HG02759 (cell line): ENCODE results near the gene FAM50B.

Experiments used
- ATAC-seq: cut with Tn5 transposase; IDR thresholded peaks from one replicate; pipeline ENCODE4 v1.9.1; 2021; ENCODE audit warnings: mild to moderate bottlenecking, moderate library complexity; ENCODE audit not compliant: unreplicated experiment

Gene FAM50B

DNA sequence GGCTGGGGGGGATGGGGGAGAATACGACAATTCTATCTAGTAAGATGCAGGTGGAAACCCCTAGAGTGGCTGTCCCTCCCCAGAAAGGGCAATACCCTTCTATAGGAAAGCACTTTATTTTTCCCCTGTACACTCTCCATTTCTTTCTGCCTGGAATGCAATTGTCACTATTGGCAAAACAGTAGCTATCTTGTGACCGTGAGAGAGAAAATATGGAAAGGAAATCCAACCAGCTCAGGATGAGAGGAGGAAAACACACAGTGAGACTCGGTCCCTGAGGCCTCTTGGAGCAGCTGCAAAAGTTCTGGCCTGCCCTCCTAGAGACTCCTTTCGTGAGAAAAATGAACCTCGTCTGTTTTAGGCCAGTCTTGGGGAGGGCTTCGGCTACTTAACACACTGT lies 43.4 kb downstream of the FAM50B start:
- ATAC-seq = no peak

DNA sequence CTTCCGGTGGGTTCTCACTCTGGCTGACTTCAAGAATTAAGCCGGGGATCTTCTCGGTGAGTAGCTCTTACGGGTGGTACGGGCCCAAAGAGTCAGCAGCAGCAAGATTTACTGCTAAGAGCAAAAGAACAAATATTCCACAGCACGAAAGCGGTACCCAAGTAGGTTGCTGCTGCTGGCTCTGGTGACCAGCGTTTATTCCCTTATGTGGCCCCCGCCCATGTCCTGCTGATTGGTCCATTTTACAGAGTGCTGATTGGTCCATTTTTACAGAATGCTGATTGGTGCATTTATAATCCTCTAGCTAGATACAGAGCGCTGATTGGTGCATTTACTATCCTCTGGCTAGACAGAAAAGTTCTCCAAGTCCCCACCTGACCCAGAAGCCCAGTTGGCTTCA lies 44.3 kb downstream of the FAM50B start:
- no peak for ATAC-seq

DNA sequence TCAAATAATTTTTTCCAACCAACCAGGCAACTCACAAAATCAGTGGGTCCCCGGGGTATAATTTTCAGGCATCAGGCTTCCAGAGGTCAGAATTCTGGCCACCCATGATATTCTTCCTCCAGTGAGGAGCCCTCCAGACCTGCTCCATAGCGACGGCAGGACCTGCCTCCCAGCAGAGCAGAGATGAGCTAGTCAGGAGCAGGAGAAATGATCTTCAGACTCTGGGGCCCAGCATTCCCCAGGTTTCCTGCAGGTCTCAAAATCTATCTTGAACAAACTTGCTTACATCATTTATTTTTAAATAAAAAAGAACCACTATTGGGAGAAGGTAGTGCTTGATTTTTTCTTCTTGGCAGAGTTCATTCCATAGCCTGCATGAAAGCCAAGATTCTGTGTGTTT lies 44.7 kb downstream of the FAM50B start:
- no peak for ATAC-seq

- no peak for ATAC-seq
Measured at GRCh38 chr6:3894590-3895311, 45.6 kb downstream of the FAM50B start.

- ATAC-seq = no peak
Measured at GRCh38 chr6:3895312-3895653, 46.1 kb downstream of the FAM50B start.

DNA sequence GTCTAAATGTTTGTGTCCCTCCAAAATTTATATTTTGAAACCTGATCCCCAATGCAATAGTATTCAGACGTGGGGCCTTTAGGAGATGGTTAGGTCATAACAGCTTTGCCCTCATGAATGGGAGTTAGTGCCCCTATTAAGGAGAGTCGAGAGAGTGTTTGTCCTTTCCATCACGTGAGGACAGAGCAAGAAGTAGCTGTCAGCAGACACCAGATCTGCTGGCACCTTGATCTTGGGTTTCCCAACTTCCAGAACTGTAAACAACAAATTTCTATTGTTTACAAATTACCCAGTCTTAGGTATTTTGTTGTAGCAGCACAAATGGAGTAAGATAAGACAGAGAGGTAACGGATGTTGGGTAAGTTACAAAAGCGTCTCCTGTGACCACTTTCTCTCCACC lies 46.6 kb downstream of the FAM50B start:
- no peak for ATAC-seq

DNA sequence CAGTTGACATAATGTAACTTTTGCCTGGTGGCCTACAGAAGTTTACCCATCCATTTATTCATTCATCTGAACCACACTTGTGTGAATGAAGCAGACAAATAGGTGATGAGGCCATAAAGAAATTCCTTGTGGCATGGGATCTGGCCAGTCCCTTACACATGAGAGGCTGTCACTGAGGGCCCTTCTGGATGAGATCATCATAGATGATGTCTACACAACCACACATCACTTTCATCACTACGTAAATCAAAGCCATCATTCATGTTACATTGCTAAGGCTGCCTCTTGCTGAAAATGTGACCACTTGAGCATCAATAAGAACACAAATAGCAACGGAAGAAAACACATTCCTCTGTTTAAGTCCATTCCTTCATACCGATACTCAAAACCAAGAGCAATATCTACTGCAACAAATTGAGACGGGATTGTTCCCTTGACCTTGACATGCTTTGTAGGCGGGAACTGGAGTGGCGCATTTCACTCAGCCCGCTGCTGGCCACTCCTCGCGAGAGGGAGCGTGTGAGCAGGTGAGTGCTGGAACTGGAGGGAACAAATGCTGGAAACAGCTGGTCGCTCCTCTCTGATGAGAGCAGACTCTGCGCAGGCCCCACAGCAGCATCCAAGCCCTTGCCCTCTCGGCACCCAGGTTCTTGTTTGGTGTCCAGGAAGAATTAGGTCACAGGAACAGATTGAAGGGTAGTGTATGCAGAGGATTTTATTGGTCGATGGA lies 49.3 kb downstream of the FAM50B start:
- no peak for ATAC-seq

DNA sequence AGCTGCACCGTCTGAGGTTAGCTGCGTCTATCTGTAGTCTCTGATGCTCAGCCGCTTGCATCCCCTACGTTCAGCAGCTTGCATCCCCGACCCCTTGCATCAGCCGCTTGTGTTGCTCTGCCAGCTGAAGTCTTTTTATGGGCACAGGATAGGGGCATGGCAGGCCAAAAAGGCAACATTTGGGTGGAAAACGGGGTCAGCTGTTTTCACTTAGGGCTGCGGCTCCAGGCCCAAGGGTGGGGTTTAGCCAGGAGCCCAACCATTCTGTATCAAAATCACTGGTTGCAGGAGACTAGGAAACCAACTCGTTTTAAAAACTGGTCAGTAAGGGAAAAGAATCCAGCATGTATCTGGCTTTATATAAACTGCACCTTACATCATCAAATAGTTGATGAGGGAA lies 49.9 kb downstream of the FAM50B start:
- no peak for ATAC-seq

DNA sequence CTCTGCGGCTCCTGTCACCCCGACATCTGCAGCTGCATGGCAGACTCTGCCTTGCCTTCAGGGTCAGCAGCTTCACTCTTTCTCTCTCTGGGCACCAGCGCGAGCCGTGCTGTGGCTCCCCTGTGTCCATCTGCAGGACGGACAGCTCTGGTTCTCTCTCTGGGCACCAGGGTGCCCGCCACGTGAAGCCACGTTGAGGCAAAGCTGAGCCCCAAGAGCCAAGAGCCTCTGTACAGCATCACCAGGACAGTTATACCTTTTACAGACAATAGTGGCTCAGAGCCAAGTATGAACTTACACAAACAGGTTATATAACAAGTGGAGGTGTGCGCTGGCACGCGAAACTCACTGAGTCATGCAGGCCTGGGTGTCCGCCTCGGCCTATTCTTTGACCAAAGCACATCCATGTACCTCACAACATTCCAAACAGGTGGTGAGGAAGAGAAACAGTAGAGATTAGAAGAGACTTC lies 50.8 kb downstream of the FAM50B start:
- no peak for ATAC-seq
